Hepatocyte (in vitro differentiated cells): ENCODE results near the gene ZNF266.

Source experiments
- CTCF ChIP-seq: fragments of 200-600 bp; sonication (generic); IDR thresholded peaks from 2 replicates; pipeline ENCODE4 v1.5.1; 2016; ENCODE audit warnings: antibody characterized with exemption, mild to moderate bottlenecking; ENCODE audit not compliant: poor library complexity
- EZH2 ChIP-seq: fragments of 200-600 bp; sonication (generic); IDR thresholded peaks from 2 replicates; pipeline ENCODE4 v1.6.1; 2016; ENCODE audit warnings: antibody characterized with exemption, mild to moderate bottlenecking, borderline replicate concordance
- EZH2phosphoT487 ChIP-seq: fragments of 200-600 bp; sonication (generic); IDR thresholded peaks from one replicate; pipeline ENCODE4 v1.6.1; 2018; ENCODE audit warnings: antibody characterized with exemption, mild to moderate bottlenecking, low read depth, moderate library complexity; ENCODE audit not compliant: unreplicated experiment, severe bottlenecking

- TF ChIP-seq EZH2 (no peak), EZH2phosphoT487 (no peak), CTCF (no peak)
Measured at GRCh38 chr19:9474975-9475374, 39.6 kb upstream of the ZNF266 start.
